HG03457 (cell line): ENCODE data around the gene SEC31A.
"Not testable (repeated sequence)": the region's sequence is repeated elsewhere in the genome, so short reads cannot be mapped to it uniquely, and the experiment has no call there.

Source experiments
- ATAC-seq: cut with Tn5 transposase; IDR thresholded peaks from one replicate; pipeline ENCODE4 v1.9.1; 2021; ENCODE audit warnings: moderate number of reproducible peaks; ENCODE audit not compliant: unreplicated experiment

The SEC31A gene

GRCh38 chr4:82890901-82891706, at the start of gene SEC31A:
TSS of gene SEC31A (minus strand) at chr4:82891153. CDS start at chr4:82881936, 9,217 bp downstream.
- ATAC-seq = peak; percentile 85

- no peak for ATAC-seq
Observed at GRCh38 chr4:82939414-82939813, 48.5 kb upstream of the SEC31A start.

- no peak for ATAC-seq
Observed at GRCh38 chr4:82934441-82934840, 43.5 kb upstream of the SEC31A start.

- no peak for ATAC-seq
Observed at GRCh38 chr4:82930848-82931755, 40.1 kb upstream of the SEC31A start.

GRCh38 chr4:82921795-82922194, 30.8 kb upstream of the SEC31A start:
- no peak for ATAC-seq

GRCh38 chr4:82919386-82919785, 28.4 kb upstream of the SEC31A start:
- no peak for ATAC-seq

- no peak for ATAC-seq
Observed at GRCh38 chr4:82918091-82918490, 27.1 kb upstream of the SEC31A start.

- ATAC-seq = not testable (repeated sequence)
Observed at GRCh38 chr4:82913968-82914367, 23.0 kb upstream of the SEC31A start.

GRCh38 chr4:82913305-82913704, 22.4 kb upstream of the SEC31A start:
- ATAC-seq = no peak

- no peak for ATAC-seq
Observed at GRCh38 chr4:82909326-82909725, 18.4 kb upstream of the SEC31A start.

GRCh38 chr4:82906469-82906868, 15.5 kb upstream of the SEC31A start:
- no peak for ATAC-seq

- peak; percentile 50 for ATAC-seq
Observed at GRCh38 chr4:82905205-82905604, 14.3 kb upstream of the SEC31A start.

GRCh38 chr4:82903737-82904136, 12.8 kb upstream of the SEC31A start:
- ATAC-seq = no peak

- ATAC-seq = no peak
Observed at GRCh38 chr4:82901183-82901718, 10.3 kb upstream of the SEC31A start.

GRCh38 chr4:82900411-82901182, 9.6 kb upstream of the SEC31A start, which contains the start of gene THAP9:
TSS of gene THAP9 (plus strand) at chr4:82900735. CDS start at chr4:82900803, 68 bp downstream.
- peak; percentile 83 for ATAC-seq

GRCh38 chr4:82900066-82900410, 9.1 kb upstream of the SEC31A start:
- peak; percentile 1 for ATAC-seq

- no peak for ATAC-seq
Observed at GRCh38 chr4:82899374-82900065, 8.6 kb upstream of the SEC31A start.

- no peak for ATAC-seq
Observed at GRCh38 chr4:82898322-82899243, 7.6 kb upstream of the SEC31A start.

GRCh38 chr4:82896755-82897154, 5.8 kb upstream of the SEC31A start:
- no peak for ATAC-seq
